DND-41 (cell line): ENCODE results near the gene IL21R.

Experiments
- EZH2 ChIP-seq: IDR thresholded peaks from 3 replicates; pipeline ENCODE4 v1.6.1; 2012; ENCODE audit warnings: borderline replicate concordance, low read depth, mild to moderate bottlenecking, moderate library complexity, low read length, inconsistent platforms; ENCODE audit not compliant: severe bottlenecking
- TF ChIP-seq, protein P1 (sequence below): IDR thresholded peaks from 2 replicates; pipeline ENCODE4 v1.5.1; 2012; ENCODE audit warnings: borderline replicate concordance, low read length, moderate library complexity, mild to moderate bottlenecking; ENCODE audit not compliant: poor library complexity, severe bottlenecking; ENCODE audit errors: extremely low read depth

DNA sequence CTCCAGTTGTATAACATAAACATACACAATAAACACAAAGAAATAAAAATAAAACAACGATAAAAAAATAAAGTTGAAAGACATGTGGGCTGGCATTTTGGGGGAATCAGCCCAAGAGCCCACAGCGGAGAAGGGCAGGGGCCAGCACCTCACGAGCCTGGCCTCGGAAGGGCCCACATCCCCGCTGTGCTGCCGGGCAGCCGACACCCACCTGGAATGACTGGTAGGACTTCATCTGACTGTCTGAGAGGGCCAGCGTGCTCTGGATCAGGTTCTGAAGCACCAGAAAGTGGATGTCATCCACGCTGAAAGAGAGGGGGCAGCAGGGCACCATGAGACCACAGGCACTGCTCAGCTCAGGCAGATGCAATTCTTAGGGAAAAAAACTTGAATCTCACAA, 74.3 kb downstream of the IL21R start:
- TF ChIP-seq, protein P1, sequence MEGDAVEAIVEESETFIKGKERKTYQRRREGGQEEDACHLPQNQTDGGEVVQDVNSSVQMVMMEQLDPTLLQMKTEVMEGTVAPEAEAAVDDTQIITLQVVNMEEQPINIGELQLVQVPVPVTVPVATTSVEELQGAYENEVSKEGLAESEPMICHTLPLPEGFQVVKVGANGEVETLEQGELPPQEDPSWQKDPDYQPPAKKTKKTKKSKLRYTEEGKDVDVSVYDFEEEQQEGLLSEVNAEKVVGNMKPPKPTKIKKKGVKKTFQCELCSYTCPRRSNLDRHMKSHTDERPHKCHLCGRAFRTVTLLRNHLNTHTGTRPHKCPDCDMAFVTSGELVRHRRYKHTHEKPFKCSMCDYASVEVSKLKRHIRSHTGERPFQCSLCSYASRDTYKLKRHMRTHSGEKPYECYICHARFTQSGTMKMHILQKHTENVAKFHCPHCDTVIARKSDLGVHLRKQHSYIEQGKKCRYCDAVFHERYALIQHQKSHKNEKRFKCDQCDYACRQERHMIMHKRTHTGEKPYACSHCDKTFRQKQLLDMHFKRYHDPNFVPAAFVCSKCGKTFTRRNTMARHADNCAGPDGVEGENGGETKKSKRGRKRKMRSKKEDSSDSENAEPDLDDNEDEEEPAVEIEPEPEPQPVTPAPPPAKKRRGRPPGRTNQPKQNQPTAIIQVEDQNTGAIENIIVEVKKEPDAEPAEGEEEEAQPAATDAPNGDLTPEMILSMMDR: no peak
- no peak for TF ChIP-seq EZH2
